GM19099 (cell line): Measurements from ENCODE around the gene D2HGDH.

Experiments used
- POLR2A ChIP-seq: IDR thresholded peaks from 3 replicates; pipeline ENCODE4 v1.6.1; 2011; ENCODE audit warnings: low read depth; ENCODE audit not compliant: insufficient read length; ENCODE audit errors: extremely low read depth

D2HGDH gene

DNA sequence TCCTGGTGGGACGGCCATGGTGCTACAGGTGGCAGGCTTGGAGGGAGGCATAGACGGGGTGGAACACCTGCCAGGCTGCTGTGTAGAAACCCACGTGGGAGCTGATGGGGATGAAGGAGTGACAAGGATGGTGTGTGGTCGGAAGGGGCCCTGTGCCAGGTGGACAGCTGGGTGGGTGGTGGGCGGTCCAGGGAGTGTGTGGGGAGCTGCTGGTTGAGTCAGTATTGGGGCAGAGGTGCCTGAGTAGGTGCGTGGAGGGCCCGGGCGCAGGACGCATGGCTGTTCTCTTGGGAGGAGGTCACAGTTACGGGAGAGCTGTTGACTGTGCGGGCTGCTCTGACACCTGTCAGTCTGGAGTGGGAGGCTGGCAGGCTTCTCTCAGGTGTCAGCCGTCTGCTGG, 12.6 kb upstream of the D2HGDH start:
- TF ChIP-seq POLR2A = no peak

DNA sequence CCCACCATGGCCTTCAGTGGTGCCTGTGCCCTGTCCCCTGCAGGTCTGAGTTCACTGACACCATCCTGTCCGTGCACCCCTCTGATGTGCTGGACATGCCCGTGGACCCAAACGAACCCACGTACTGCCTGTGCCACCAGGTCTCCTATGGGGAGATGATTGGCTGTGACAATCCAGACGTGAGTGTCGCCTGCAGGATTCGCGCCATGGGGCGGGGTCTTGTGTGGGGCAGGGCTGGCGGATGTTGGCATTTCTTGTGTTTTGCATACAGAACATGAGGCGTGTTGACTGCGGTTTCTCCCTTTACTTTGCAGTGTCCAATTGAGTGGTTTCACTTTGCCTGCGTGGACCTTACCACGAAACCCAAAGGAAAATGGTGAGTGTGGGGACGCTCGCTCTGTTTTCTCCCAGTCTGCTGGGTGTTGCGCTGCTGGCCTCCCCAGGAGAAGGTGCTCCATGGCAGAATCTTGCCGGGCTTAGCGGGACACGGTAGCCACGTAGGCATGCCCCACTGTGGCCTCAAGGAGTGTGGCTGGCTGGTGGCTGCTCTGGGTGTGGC, 11.5 kb upstream of the D2HGDH start:
- TF ChIP-seq POLR2A = no peak

- TF ChIP-seq POLR2A = no peak
Observed at GRCh38 chr2:241724259-241724974, 10.0 kb upstream of the D2HGDH start.

DNA sequence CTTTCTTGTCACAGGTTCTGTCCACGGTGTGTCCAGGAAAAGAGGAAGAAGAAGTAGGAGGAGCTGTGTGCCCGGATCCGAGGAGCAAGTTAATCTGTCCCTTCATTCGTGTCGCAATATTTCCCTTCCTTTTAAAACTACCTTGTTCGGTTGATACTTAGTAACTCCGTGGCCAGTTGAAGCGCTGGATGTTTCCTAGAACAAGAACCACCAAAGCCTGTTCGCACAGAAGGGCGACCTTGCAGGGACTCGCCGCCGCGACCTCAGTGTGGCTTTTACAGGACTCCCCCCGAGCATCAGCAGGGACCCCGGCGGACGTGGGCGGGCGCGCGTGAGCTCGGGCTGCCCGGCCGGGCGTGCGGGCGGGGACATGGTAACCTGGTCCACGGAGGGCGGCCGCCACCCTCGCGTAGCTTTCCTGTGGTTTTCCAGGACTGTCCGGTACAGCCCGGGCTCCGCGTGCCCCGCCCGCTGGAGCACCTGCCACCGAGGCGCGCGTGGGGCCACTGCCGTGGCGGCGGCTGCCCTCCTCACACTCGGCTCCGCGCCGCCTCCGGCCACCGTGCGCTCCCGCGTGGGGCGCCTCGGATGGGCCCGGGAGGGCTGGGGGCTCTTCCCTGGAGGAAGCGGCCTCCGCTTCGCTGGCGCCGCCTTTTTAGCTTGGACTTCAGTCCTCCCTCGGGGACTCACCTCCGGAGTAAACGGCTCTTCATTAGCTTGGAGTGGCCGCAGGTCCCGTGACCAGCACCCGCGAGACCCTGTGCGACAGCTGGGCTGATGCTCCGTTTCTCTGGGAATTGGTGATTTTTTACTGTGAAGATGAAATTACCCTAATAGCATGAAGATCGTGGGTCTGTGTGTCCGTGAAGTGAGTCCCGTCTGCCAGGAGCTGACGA, 9.2 kb upstream of the D2HGDH start:
- no peak for TF ChIP-seq POLR2A

DNA sequence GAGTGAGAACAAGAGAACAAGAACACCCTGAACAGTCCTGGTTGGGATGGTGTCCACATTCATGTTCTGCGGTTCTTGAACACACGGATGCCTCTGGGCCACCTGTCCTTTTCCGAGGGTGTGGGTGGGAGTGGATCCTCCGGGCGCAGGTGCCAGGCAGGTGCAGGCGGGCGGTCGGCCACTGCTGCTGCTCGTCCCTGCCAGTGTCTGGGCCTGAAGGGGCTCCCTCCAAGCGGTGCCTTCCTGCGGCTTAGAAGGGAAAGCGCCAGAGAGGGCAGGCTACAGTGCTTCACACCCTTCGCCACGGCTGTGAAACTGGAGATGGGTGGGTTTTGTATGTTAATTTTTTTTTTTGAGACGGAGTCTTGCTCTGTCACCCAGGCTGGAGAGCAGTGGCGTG, 8.0 kb upstream of the D2HGDH start:
- TF ChIP-seq POLR2A = no peak

DNA sequence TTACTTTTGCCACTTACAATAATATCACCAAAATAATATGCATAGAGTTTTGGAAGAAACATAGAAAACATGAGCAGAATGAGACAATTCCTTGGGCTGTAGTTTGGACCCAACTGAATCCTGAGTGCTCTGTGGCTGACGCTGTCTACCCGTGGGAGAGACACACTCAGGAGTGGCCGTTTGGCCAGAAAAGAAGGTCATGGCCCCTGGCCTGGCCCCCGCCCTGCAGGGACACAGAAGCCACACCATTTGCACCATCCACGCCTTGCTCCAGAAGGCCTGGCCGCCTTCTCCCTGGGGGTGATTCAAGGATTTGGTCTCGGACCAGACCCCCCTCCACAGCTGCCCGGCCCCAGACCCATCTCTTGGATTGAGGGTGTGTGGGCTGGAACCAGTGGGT, 6.4 kb upstream of the D2HGDH start:
- no peak for TF ChIP-seq POLR2A

DNA sequence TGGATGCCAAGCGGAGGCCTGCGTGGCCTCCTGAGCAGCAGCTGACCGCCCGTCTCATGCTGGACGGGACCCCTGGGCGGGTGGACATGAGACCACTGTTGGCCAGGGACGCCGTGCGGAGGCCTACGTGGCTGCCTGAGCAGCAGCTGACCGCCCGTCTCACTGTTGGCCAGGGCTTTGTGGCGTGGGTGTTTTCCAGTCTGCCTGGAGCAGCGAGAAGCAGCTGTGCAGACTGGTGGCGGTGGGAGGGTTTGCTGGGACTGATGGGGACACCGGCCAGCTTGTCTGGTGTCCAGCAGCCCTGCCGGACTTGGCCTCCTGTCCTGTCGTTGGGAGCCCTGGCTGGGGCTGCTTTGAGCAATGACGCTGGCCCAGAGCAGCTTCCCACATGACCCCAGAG, 5.8 kb upstream of the D2HGDH start:
- TF ChIP-seq POLR2A = no peak

- no peak for TF ChIP-seq POLR2A
Observed at GRCh38 chr2:241729868-241730267, 4.6 kb upstream of the D2HGDH start.

DNA sequence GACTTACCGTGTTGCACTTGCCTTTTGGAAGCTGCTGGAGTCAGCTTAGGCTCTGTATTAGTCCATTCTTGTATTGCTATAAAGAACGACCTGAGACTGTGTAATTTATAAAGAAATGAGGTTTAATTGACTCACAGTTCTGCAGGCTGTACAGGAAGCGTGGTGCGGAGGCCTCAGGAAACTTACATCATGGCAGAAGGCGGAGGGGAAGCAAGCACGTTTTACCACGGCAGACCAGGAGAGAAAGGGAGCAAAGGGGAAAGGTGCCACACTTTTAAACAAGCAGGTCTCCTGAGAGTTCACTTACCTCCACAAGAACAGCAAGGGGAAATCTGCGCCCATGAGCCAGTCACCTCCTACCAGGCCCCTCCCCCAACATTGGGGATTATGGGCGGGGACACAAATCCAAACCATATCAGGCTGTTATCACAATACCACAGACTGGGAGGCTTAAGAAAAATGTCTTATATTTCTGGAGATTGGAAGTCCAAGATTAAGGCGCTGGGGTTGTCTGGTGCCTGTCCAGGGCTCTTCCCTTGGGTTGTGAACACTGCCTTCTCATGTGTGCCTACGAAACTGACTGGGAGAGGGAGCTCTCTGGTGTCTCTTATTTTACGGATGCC, 3.6 kb upstream of the D2HGDH start:
- no peak for TF ChIP-seq POLR2A

GRCh38 chr2:241733391-241734207, 831 bp upstream of the D2HGDH start:
- no peak for TF ChIP-seq POLR2A

GRCh38 chr2:241734208-241734466, 293 bp upstream of the D2HGDH start:
- TF ChIP-seq POLR2A = no peak

DNA sequence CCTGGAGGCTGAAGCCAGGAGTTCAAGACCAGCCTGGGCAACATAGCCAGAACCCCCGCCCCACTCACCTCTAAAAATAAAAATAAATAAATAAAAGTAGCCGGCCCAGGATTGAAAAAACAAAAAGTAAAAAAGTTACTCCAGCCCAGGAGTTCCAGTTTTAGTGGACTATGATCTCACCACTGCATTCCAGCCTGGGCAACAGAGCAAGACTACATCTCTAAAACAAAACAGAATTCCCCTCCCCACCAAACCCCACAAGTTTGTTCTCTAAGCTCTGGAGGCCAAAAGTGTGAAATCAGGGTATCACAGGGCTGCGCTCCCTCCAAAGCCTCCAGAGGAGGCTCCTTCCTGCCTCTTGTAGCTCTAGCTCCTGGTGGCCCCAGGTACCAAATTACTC, 1.7 kb downstream of the D2HGDH start:
- no peak for TF ChIP-seq POLR2A

- no peak for TF ChIP-seq POLR2A
Observed at GRCh38 chr2:241738040-241738686, 3.7 kb downstream of the D2HGDH start.

GRCh38 chr2:241739177-241739576, 4.7 kb downstream of the D2HGDH start:
- no peak for TF ChIP-seq POLR2A
